ENCODE data around the gene MAGEB18.

The MAGEB18 gene

DNA sequence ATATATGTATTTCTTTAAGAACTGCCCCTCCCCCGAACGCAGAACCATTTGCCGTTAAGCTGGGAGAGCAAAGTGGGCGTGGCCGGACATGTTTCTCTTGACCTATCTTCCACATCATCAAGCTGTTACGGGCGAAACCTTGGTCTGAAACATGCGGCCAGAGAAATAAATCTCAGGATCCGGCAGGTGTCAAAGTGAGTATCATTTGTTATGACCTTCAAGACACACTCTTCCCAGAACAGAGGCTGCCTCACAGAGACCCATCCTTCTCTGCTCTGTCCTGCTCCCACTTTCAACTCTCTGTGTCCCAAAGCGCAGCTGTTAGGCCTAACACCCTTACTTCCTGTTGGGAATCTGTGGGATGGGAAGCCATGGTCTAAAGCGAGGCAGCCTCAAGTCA lies at the start of gene MAGEB18:
TSS of gene MAGEB18 (plus strand) at position 70 of the 400 bp plus-strand sequence. CDS start 643 bp downstream, outside the sequence.
- DNase-seq = no peak

DNA sequence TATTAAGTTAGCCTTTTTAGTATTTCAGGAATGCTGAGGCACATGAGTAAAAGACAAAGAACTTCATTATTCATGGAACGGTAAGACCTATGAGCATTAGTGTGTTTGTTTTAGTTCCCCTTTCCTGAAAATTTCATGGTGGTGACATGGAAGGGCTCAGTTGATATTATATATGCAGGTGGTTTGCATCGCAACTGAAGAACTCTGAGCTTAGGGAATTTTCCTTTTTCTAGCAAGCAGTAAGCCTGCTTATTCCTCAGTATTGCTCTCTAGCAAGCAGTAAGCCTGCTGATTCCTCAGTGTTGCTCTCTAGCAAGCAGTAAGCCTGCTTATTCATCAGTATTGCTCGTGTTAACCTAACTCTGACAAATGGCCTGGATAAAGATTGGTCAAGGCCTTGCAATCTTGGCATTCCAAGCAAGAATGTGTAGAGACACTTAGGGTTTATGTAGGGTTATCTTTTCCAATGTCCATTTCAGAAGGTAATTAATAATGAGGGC lies 37.7 kb upstream of the MAGEB18 start:
- no peak for DNase-seq

DNA sequence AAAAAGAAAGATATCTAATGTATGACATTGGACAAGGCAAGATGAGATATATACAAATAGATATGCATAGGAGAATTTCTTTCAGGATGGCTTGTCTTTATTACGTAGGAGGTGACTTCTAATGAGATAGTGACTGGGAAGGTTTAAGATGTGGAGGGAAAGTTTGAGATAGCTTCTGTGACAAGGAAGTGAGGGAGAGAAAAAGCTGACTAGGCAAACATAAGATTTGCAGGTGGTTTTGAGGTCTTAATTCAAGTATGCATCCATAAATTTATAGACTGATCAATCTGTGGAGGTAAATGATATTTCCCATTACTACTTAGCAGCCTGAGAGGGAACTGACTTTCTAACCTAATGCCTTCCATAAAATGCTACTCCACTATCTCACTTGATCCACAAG lies 29.0 kb upstream of the MAGEB18 start:
- DNase-seq = no peak

DNA sequence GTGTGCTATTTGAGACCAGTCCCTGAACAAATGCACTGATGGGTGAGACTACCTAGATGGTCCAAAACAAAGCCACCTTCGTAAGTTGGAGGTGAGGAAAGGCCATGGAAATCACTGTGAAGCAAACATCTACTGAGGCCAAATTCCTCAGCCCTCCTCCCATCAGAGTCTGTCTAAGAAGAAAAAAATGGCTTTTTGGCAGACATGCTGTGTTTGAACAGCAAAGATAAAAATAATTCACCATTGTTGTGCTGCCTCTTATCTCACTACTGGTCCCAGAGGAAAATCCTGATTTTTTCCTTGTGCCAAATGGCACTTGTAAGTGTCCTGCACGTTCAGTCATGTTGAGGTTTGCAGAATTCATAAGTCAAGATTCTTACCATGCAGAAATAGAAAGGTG lies 7.9 kb downstream of the MAGEB18 start:
- DNase-seq = no peak

DNA sequence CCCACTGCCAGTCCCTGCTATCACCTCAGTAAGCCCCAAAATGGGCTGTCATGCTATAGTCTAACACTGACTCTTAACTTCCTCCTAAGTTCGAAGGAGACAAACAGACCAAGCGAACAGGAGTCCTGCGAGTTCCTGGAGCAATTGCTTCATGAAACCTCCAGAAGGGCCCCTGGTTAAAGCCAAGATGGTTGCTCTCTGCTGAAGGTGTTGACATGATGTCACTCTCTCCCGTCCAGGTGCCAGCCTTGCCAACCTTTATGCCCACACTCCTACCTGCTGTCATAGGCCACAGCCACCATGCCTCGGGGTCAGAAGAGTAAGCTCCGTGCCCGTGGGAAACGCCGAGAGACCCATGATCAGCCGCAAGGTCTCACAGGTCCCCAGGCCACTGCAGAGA lies 22.2 kb downstream of the MAGEB18 start, which contains the start of gene MAGEB6B:
TSS of gene MAGEB6B (plus strand) at position 301 of the 400 bp plus-strand sequence. CDS start at position 301, 0 bp downstream.
- no peak for DNase-seq
